ENCODE data around the gene MRPL23.

MRPL23 gene

DNA sequence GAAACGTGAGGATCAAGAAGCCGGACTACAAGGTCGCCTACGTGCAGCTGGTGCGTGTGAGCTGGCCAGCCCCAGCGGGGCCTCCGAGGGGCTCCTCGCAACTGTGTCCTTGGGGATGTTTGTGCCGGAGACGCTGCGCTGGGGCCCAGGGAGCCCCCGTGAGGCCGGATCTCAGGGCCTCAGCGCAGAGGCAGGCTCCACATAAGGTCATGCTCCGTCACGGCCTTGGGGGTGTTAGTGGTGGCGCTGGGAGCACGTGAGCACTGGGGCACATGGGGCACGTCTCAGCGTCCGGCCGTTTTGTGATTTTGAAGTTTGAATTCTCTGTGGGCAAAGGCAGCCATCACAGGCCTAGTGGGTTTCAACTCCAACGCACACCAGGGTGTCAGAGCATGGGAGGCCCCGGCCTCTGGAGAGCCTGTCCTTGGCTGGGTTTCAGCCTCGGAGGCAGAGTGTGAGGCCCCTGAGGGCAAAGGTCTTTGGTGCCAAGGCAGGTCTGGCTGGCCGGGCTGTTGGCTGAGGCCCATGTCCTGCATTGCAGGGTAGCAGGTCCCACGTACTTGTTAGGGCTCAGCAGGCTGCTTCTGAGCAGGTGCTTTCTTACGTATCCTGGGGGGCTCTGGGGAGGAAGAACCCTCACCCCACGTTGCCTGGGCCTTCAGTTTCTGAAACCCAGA is 5.8 kb downstream of the MRPL23 start:
- no peak for DNase-seq

DNA sequence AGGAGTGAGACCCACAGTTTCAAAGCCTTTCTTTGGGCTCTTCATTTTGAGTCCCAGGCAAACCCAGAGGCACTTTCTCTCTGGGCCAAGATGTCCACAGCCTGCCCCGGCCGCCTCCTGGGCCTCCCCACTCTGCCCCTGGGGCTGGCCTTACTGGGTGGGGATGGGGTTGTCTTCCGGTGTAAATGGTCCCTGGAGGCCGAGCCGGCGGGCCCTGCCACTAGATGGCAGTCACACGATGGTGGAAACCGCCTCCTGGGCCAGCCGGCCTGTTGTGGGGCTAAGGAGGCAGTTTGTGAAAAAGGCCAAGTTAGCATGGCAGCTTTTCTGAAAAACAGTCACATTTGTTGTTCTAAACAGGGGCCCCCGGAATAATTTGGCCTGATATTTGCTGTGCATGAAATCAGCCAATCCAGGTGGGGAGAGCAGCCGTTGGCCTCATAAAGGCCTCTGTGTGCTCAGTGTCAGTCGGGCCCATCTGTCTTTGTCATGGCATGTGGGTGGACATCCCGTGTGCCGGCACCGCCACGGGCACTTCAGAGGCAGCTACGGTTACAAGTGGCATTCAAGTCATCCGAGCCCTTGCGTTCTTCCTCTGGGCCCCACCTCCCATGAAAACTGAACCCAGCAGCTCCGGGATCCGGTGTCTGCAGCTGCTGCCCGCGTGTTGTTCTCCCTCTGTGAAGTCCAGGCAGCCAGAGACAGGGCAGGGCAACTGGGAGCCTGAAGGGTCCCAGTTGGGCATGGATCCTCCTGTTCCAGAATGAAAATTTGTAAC is 6.5 kb downstream of the MRPL23 start:
- no peak for DNase-seq

- no peak for DNase-seq
Measured at GRCh38 chr11:1958367-1958766, 11.2 kb downstream of the MRPL23 start.

- no peak for DNase-seq
Measured at GRCh38 chr11:1959786-1960185, 12.7 kb downstream of the MRPL23 start.

DNA sequence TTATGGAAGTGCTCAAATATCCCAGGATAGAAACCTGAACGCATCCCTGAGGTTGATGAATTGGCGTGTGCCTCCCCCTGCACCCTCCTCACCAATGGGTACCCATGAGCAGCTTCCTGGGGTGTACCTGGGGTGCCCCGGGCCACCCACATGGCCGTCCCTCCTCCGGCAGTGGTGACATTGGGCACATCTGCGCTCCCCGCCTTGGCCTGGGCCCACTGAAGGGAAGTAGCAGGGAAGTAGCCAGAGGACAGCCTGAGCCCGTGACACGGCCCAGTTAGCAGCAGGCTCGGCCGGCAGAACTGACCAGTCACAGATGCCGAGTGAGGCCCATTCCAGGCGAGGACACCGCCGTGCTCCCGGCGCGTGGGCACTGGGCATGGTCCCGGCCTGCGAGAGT is 16.7 kb downstream of the MRPL23 start:
- no peak for DNase-seq

DNA sequence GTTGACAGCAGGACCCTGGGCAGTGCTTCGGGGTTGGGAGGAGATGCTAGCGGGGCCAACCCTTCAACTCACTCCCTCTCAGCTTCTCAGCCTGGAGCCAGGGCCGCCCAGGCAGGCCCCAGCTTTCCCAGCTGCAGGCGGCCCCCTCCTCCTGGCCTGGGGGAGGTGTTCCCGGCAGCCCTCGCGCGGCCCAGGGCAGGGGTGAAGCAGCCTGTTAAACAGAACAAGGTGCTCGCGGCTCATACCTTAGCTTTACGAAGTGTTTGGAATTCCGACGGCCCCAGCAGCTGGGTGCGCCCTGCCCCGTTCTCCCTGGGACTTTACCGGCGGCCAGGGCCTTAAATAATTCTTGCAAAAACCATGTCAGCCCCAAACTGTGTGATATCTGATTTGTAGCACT is 17.2 kb downstream of the MRPL23 start:
- no peak for DNase-seq

GRCh38 chr11:1964955-1965354 is 17.8 kb downstream of the MRPL23 start:
- no peak for DNase-seq

- no peak for DNase-seq
Measured at GRCh38 chr11:1966531-1966930, 19.4 kb downstream of the MRPL23 start.

GRCh38 chr11:1967641-1968225 is 20.6 kb downstream of the MRPL23 start:
- DNase-seq, result no peak

- DNase-seq, result no peak
Measured at GRCh38 chr11:1968454-1969002, 21.4 kb downstream of the MRPL23 start.

DNA sequence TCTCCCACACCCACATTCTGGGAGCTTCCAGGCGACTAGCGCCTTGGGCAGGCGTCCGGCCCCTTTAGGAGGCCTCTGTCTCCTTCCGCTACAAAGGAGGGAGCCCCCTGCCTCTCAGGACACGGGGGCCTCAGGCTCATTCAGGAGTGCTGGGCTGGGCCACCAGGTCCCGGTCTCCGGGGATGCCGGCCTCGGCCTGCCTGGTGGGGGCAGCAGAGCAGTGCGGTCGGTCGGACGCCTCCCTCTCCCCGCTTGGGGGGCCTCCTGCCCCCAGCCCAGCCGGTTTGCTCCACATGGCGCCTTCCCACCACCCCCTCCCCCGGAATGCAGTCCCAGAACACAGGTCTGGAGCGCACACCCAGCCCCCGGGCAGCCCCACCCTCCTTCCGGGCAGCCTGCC is 21.9 kb downstream of the MRPL23 start:
- DNase-seq, result no peak

DNA sequence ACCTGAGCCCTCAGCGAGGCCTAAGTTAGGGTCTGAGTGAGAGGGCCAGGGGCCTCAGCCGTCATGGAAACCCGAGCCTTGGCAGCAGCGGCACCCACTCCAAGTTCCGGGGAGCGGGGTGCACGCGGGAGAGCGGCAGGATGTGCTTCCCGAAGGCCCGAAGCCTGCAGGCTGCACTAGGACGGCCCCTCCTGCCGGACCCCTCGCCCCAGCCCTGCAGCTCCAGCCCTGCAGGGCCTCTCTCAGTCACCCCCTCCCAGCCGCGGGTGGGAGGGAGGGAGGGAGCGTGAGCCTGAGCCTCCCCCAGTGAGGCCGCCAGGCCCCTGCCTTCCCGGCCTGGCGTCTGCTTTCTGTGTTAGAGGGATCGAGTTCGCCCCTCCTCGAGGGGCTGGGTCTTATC is 22.6 kb downstream of the MRPL23 start:
- no peak for DNase-seq

- no peak for DNase-seq
Measured at GRCh38 chr11:1970956-1971355, 23.8 kb downstream of the MRPL23 start.

DNA sequence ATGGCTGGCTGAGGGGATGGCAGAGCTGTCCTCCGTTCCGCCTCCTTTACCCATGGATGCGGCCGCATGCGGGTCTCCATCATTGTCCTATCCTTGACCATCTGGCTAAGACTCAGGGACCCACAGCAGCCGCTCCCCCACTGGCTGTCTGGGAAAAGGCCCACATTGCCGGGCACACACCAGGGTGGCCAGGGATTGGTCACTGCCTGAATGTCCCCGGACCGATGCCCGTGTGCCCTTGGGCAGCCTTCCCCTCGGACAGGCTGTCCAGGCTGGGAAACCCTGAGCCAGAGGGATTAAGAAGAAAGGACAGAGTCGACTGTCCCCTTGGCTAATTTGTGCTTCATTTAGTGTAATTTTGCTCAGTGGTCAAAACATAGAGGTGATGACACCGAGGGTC is 28.1 kb downstream of the MRPL23 start:
- DNase-seq, result no peak

- no peak for DNase-seq
Measured at GRCh38 chr11:1978720-1979473, 31.8 kb downstream of the MRPL23 start.

DNA sequence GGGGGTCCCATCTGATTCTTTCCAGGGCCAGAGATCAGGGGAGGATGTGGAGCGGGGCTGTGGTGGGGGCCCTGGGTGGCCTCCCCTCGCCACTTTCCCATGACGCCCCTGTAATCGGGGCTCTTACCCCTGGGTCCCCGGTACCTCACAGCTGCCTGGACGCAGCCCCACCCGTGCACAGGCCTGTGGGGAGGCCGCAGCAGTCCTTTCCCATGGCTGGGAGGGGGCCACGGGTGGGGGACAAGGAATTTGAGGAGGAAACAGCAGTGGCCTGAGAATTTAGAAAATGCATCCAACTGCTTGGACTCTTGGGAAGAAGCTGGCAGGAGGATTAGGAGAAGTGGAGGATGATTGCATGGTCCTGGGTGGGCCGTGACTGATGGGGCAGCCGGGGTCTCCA is 32.5 kb downstream of the MRPL23 start:
- DNase-seq, result no peak

GRCh38 chr11:1982873-1983600 is 35.9 kb downstream of the MRPL23 start:
- DNase-seq, result no peak

DNA sequence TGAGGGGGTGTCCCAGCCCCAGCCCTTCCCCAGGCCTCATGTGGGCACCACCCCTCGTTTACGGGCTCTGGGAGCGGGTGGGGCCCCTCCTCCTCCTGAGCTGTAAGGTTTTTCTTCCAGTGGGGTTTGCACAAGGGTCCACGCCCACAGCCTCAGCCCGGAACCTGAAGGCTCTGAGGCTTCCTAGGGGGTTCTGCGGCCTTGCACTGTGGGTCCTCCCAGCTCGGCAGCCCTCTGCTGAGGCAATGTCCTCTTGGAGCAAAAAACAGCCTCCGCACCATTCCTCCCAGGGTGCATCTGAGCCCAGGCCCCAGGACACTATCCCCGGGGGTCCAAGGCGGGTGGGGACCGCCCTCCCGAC is 36.4 kb downstream of the MRPL23 start:
- no peak for DNase-seq

GRCh38 chr11:1987024-1987423 is 39.9 kb downstream of the MRPL23 start:
- DNase-seq, result no peak

DNA sequence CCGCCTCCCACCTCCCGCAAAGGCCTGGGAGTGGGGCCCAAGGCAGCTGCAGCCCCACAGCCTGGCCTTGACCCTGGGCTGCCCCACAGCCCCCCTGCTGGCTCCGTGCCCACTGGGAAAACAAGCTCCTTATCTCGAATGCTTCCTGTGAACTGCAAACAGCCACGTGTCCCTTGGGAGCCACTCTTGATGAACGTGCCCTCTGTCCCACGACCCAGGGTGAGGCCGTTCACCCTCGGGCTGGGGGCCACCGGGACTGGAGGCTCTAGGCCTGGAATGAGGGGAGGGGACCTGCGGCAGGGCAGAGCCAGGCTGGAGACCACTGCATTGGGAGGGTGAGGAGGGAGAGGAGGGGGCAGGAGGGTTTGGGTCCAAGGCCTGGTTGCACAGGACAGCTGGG is 41.0 kb downstream of the MRPL23 start:
- DNase-seq, result no peak

GRCh38 chr11:1988667-1989317 is 41.7 kb downstream of the MRPL23 start:
- no peak for DNase-seq
